IPS-15b (cell line): Measurements from ENCODE around the gene EXD2.
A peak's percentile ranks its signal among the peaks of the same experiment; 100 is the strongest.

Experiments
- H3K27me3 ChIP-seq: one replicate; pipeline ENCODE4 v1.6.1; 2013; ENCODE audit warnings: low read length; ENCODE audit not compliant: control insufficient read depth, insufficient read depth
- H3K36me3 ChIP-seq: one replicate; pipeline ENCODE4 v1.6.1; 2013; ENCODE audit warnings: low read length; ENCODE audit not compliant: control insufficient read depth, insufficient read depth
- H3K4me1 ChIP-seq: one replicate; pipeline ENCODE4 v1.6.1; 2013; ENCODE audit warnings: mild to moderate bottlenecking, low read length; ENCODE audit not compliant: control insufficient read depth, insufficient read depth
- H3K4me3 ChIP-seq: one replicate; pipeline ENCODE4 v1.5.1; 2013; ENCODE audit warnings: low read depth, low read length
- H3K9ac ChIP-seq: one replicate; pipeline ENCODE4 v1.6.1; 2013; ENCODE audit warnings: low read depth, mild to moderate bottlenecking, low read length
- H3K9me3 ChIP-seq: one replicate; pipeline ENCODE4 v1.6.1; 2013; ENCODE audit warnings: mild to moderate bottlenecking, low read length; ENCODE audit not compliant: control insufficient read depth, insufficient read depth

The EXD2 gene

GRCh38 chr14:69260861-69261564, 69.7 kb downstream of the EXD2 start:
- Histone ChIP-seq H3K36me3 (no peaks in the 10 kb centered on the region), H3K27me3 (peaks cover 40% of the 10 kb centered on the region), H3K4me1 (peaks cover 9% of the 10 kb centered on the region), H3K9me3 (no peaks in the 10 kb centered on the region), H3K4me3 (peak overlapping the region; percentile 72), H3K9ac (peak overlapping the region; percentile 8)

GRCh38 chr14:69261761-69262331, 70.5 kb downstream of the EXD2 start:
- Histone ChIP-seq H3K36me3 (no peaks in the 10 kb centered on the region), H3K9ac (no peak overlapping the region), H3K27me3 (peaks cover 38% of the 10 kb centered on the region), H3K9me3 (no peaks in the 10 kb centered on the region), H3K4me1 (peaks cover 9% of the 10 kb centered on the region), H3K4me3 (peak overlapping the region; percentile 72)

- peaks cover 31% of the 10 kb centered on the region for H3K27me3 ChIP-seq
- H3K36me3 ChIP-seq: no peaks in the 10 kb centered on the region
- H3K9me3 ChIP-seq: no peaks in the 10 kb centered on the region
- H3K9ac ChIP-seq: no peak overlapping the region
- no peak overlapping the region for H3K4me3 ChIP-seq
- H3K4me1 ChIP-seq: peaks cover 9% of the 10 kb centered on the region
Measured at GRCh38 chr14:69262516-69262915, 71.2 kb downstream of the EXD2 start.

- Histone ChIP-seq H3K9ac (no peak overlapping the region), H3K4me1 (peaks cover 9% of the 10 kb centered on the region), H3K4me3 (no peak overlapping the region), H3K36me3 (no peaks in the 10 kb centered on the region), H3K27me3 (peaks cover 23% of the 10 kb centered on the region), H3K9me3 (no peaks in the 10 kb centered on the region)
Measured at GRCh38 chr14:69263364-69263763, 72.1 kb downstream of the EXD2 start.

- H3K27me3 ChIP-seq: peaks cover 19% of the 10 kb centered on the region
Measured at GRCh38 chr14:69263771-69264170, 72.5 kb downstream of the EXD2 start.

GRCh38 chr14:69266572-69267345, 75.5 kb downstream of the EXD2 start:
- no peaks in the 10 kb centered on the region for H3K36me3 ChIP-seq
- peaks cover 7% of the 10 kb centered on the region for H3K4me1 ChIP-seq
- no peak overlapping the region for H3K4me3 ChIP-seq
- H3K9me3 ChIP-seq: no peaks in the 10 kb centered on the region
- H3K27me3 ChIP-seq: peaks cover 7% of the 10 kb centered on the region
- no peak overlapping the region for H3K9ac ChIP-seq

More at GRCh38 chr14:69263771-69264170, 72.5 kb downstream of the EXD2 start:
- H3K4me3 ChIP-seq: no peak overlapping the region
- no peak overlapping the region for H3K9ac ChIP-seq
- peaks cover 9% of the 10 kb centered on the region for H3K4me1 ChIP-seq
- H3K9me3 ChIP-seq: no peaks in the 10 kb centered on the region
- no peaks in the 10 kb centered on the region for H3K36me3 ChIP-seq

- Histone ChIP-seq H3K9me3 (no peaks in the 10 kb centered on the region), H3K9ac (no peak overlapping the region)
Measured at GRCh38 chr14:69267492-69267891, 76.2 kb downstream of the EXD2 start.

GRCh38 chr14:69268223-69268622, 76.9 kb downstream of the EXD2 start:
- H3K36me3 ChIP-seq: no peaks in the 10 kb centered on the region
- no peak overlapping the region for H3K9ac ChIP-seq
- no peaks in the 10 kb centered on the region for H3K4me1 ChIP-seq
- no peak overlapping the region for H3K4me3 ChIP-seq
- no peaks in the 10 kb centered on the region for H3K27me3 ChIP-seq
- H3K9me3 ChIP-seq: no peaks in the 10 kb centered on the region

More at GRCh38 chr14:69267492-69267891, 76.2 kb downstream of the EXD2 start:
- no peak overlapping the region for H3K4me3 ChIP-seq
- H3K36me3 ChIP-seq: no peaks in the 10 kb centered on the region
- no peaks in the 10 kb centered on the region for H3K4me1 ChIP-seq
- no peaks in the 10 kb centered on the region for H3K27me3 ChIP-seq

GRCh38 chr14:69268763-69269162, 77.5 kb downstream of the EXD2 start:
- Histone ChIP-seq H3K9ac (no peak overlapping the region), H3K36me3 (no peaks in the 10 kb centered on the region), H3K9me3 (no peaks in the 10 kb centered on the region), H3K4me3 (no peak overlapping the region), H3K4me1 (no peaks in the 10 kb centered on the region), H3K27me3 (no peaks in the 10 kb centered on the region)

GRCh38 chr14:69269381-69269780, 78.1 kb downstream of the EXD2 start:
- no peak overlapping the region for H3K4me3 ChIP-seq
- no peaks in the 10 kb centered on the region for H3K27me3 ChIP-seq
- H3K36me3 ChIP-seq: no peaks in the 10 kb centered on the region
- no peaks in the 10 kb centered on the region for H3K4me1 ChIP-seq
- H3K9me3 ChIP-seq: no peaks in the 10 kb centered on the region
- no peak overlapping the region for H3K9ac ChIP-seq

- H3K4me1 ChIP-seq: no peaks in the 10 kb centered on the region
Measured at GRCh38 chr14:69270097-69270496, 78.8 kb downstream of the EXD2 start.

More at GRCh38 chr14:69270097-69270496, 78.8 kb downstream of the EXD2 start:
- Histone ChIP-seq H3K27me3 (no peaks in the 10 kb centered on the region), H3K9ac (no peak overlapping the region), H3K9me3 (no peaks in the 10 kb centered on the region), H3K36me3 (no peaks in the 10 kb centered on the region), H3K4me3 (no peak overlapping the region)
